ENCODE data around the gene PLEKHM2. TPM values are rescaled to one million over a fixed set of nuclear protein-coding genes. Genes with fewer than 3 reads are reported as not detected.

Gene PLEKHM2
- total RNA-seq, 1 experiment from 2014 or later: 33.3 TPM

DNA sequence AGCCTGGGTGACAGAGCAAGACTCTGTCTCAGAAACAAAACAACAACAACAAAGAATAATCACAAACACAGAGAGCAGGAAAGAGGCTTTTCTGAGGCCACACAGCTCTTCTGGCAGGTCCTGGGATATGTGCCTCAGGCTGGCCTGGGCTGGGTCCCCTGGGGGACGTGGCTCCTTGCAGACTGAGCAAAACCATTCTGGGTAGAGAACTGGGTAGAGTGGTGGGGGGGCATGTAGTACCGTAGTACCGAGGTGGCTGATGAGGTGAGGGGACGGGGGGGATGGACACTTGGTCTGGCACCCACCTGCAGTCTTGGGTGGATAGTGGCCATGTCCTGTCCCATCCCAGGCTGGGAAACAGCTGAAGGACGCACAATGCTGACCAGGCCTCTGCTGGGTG lies 64.1 kb downstream of the PLEKHM2 start:
- ChIA-PET POLR2A (no interaction called here), CTCF (no interaction called here)
- no peak for TF ChIP-seq CTCF (IDR thresholded peaks at IDR 0.05; ENCODE audit: insufficient read depth in 1 of 2, low read depth in 1 of 2, low read length in 1 of 2, severe bottlenecking in 1 of 2, unreplicated experiment in 1 of 2)
- BruUV-seq (replicated peaks): no TSS peak
- DNase-seq: no peak
- no peak overlapping the region for H3K4me3 Mint-ChIP-seq (ENCODE audit: unreplicated experiment)
- H3K27me3 Mint-ChIP-seq (ENCODE audit: insufficient read depth, unreplicated experiment): no peaks in the 10 kb centered on the region
- Histone ChIP-seq H3K4me3 (ENCODE audit: low read depth, low read length) (no peak overlapping the region), H3K36me3 (ENCODE audit: control insufficient read depth, insufficient read depth, low read length) (no peaks in the 10 kb centered on the region), H3K4me1 (peaks cover 9% of the 10 kb centered on the region), H3K9me3 (no peaks in the 10 kb centered on the region), H3K27me3 (replicated peaks; ENCODE audit: control insufficient read depth, insufficient read depth, low read length) (no peaks in the 10 kb centered on the region)
- H3K4me1 Mint-ChIP-seq (ENCODE audit: low read depth, unreplicated experiment): no peaks in the 10 kb centered on the region
- no peak overlapping the region for H3K27ac Mint-ChIP-seq (ENCODE audit: unreplicated experiment)
- intact Hi-C loops (cut with micrococcal nuclease; ENCODE audit: unreplicated experiment): loop anchor here (10.0 kb wide), 1 partner anchor 63 kb away; the partner anchor contains the start of gene PLEKHM2
- H3K9me3 Mint-ChIP-seq (ENCODE audit: unreplicated experiment): no peaks in the 10 kb centered on the region
- H3K36me3 Mint-ChIP-seq (ENCODE audit: insufficient read depth, unreplicated experiment): no peaks in the 10 kb centered on the region

DNA sequence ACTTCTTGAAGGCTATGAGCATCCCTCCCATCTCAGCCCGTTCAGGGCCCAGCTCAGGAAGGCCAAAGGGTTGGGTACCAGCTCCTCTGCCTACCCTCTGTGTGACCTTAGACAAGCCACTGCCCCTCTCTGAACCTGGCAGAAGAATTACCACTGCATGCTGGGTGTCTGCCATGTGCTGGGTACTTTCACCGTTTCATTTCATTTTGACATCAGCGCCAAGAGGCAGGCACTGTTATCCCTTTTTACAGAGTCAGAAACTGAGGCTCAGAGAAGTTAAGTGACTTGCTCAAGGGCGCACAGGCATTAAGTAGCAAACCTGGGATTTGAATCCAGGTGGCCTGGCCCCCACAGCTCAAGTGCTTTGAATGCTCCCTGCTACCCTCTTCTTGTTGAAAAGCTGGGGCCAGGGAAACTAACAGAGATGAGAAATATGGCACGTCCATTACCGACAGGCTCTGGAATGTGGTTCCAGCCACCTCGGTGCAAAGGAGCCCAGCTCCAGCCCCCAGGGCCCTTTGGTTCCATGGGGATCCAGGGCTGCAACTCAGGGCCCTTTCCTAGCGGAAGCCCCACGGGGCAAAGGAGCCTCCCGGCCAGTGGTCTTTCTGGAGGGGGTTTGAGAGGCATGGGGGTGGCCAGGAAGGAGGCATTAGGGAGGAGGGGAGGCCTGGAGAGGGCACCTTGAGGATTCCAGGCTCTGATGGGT lies 64.7 kb downstream of the PLEKHM2 start:
- Mint-ChIP-seq H3K27me3 (ENCODE audit: insufficient read depth, unreplicated experiment) (no peaks in the 10 kb centered on the region), H3K36me3 (ENCODE audit: insufficient read depth, unreplicated experiment) (no peaks in the 10 kb centered on the region), H3K9me3 (ENCODE audit: unreplicated experiment) (no peaks in the 10 kb centered on the region), H3K4me1 (ENCODE audit: low read depth, unreplicated experiment) (no peaks in the 10 kb centered on the region), H3K27ac (ENCODE audit: unreplicated experiment) (no peak overlapping the region), H3K4me3 (ENCODE audit: unreplicated experiment) (no peak overlapping the region)
- CTCF ChIA-PET: no interaction called here
- POLR2A ChIA-PET: no interaction called here
- Histone ChIP-seq H3K36me3 (ENCODE audit: control insufficient read depth, insufficient read depth, low read length) (no peaks in the 10 kb centered on the region), H3K4me1 (peaks cover 8% of the 10 kb centered on the region), H3K9me3 (no peaks in the 10 kb centered on the region), H3K4me3 (ENCODE audit: low read depth, low read length) (no peak overlapping the region), H3K27me3 (replicated peaks; ENCODE audit: control insufficient read depth, insufficient read depth, low read length) (no peaks in the 10 kb centered on the region)
- intact Hi-C loops (cut with micrococcal nuclease; ENCODE audit: unreplicated experiment): loop anchor here (10.0 kb wide), 1 partner anchor 64 kb away; the partner anchor contains the start of gene PLEKHM2
- TF ChIP-seq CTCF (IDR thresholded peaks at IDR 0.05; ENCODE audit: insufficient read depth in 1 of 2, low read depth in 1 of 2, low read length in 1 of 2, severe bottlenecking in 1 of 2, unreplicated experiment in 1 of 2): no peak
- BruUV-seq (replicated peaks): no TSS peak
- DNase-seq: no peak

GRCh38 chr1:15749399-15750291 lies 65.5 kb downstream of the PLEKHM2 start:
- peaks cover 8% of the 10 kb centered on the region for H3K4me1 ChIP-seq
- no peaks in the 10 kb centered on the region for H3K9me3 ChIP-seq
- H3K27me3 ChIP-seq (replicated peaks; ENCODE audit: control insufficient read depth, insufficient read depth, low read length): no peaks in the 10 kb centered on the region
- intact Hi-C loops (cut with micrococcal nuclease; ENCODE audit: unreplicated experiment): loop anchor here (10.0 kb wide), 1 partner anchor 65 kb away; the partner anchor contains the start of gene PLEKHM2
- no peak overlapping the region for H3K4me3 ChIP-seq (ENCODE audit: low read depth, low read length)
- BruUV-seq (replicated peaks): no TSS peak
- no peaks in the 10 kb centered on the region for H3K36me3 Mint-ChIP-seq (ENCODE audit: insufficient read depth, unreplicated experiment)
- ChIA-PET CTCF (no interaction called here), POLR2A (no interaction called here)
- H3K4me1 Mint-ChIP-seq (ENCODE audit: low read depth, unreplicated experiment): no peaks in the 10 kb centered on the region
- no peaks in the 10 kb centered on the region for H3K36me3 ChIP-seq (ENCODE audit: control insufficient read depth, insufficient read depth, low read length)
- no peak overlapping the region for H3K4me3 Mint-ChIP-seq (ENCODE audit: unreplicated experiment)
- H3K27ac Mint-ChIP-seq (ENCODE audit: unreplicated experiment): no peak overlapping the region
- no peaks in the 10 kb centered on the region for H3K27me3 Mint-ChIP-seq (ENCODE audit: insufficient read depth, unreplicated experiment)
- no peak for DNase-seq
- no peaks in the 10 kb centered on the region for H3K9me3 Mint-ChIP-seq (ENCODE audit: unreplicated experiment)
- no peak for TF ChIP-seq CTCF (IDR thresholded peaks at IDR 0.05; ENCODE audit: insufficient read depth in 1 of 2, low read depth in 1 of 2, low read length in 1 of 2, severe bottlenecking in 1 of 2, unreplicated experiment in 1 of 2)

Measured in Caco-2 (cell line).